GM12878 (cell line): ENCODE results near the gene GPR26. TPM values are rescaled to one million over a fixed set of nuclear protein-coding genes. Genes with fewer than 3 reads are reported as not detected.

Experiments
- ATAC-seq: fragments of 200-7000 bp; cut with Tn5 transposase; 3 replicates; pipeline ENCODE4 v1.9.1; 2020; ENCODE audit warnings: mild to moderate bottlenecking, moderate library complexity
- BruUV-seq: library from RNA; stranded (reverse); fragments of 400-500 nt; replicated peaks from 2 replicates; lab custom pipeline; 2021; lab: Mats Ljungman, UMichigan
- CTCF ChIA-PET: fragments of 300-600 bp; sonication (Branson Sonifier 250); formaldehyde crosslinking; extraction: SDS; loops from one replicate; lab custom pipeline; 2021; ENCODE audit warnings: inconsistent platforms; lab: Yijun Ruan, JAX
- POLR2A ChIA-PET: fragments of 350-600 bp; formaldehyde crosslinking; extraction: SDS; loops from one replicate; lab custom pipeline; 2021; ENCODE audit warnings: inconsistent platforms; lab: Charles Lee
- RAD21 ChIA-PET: fragments of 300-600 bp; sonication (Branson Sonifier 250); formaldehyde crosslinking; loops from one replicate; lab custom pipeline; 2023; ENCODE audit warnings: antibody characterized with exemption; ENCODE audit not compliant: unreplicated experiment; lab: Charles Lee
- SMC1A ChIA-PET: fragments of 300-600 bp; sonication (Branson Sonifier 250); formaldehyde crosslinking; loops from one replicate; lab custom pipeline; 2023; ENCODE audit not compliant: unreplicated experiment, uncharacterized antibody; lab: Charles Lee
- DNase-seq: peaks from one replicate; pipeline ENCODE4 v3.0.0-alpha.2; 2011; ENCODE audit warnings: low read depth, low spot score
- FAIRE-seq: peaks from 3 replicates; lab custom pipeline; 2011; peaks lifted over from hg19 to GRCh38; lab: Jason Lieb, UNC
- H2AFZ ChIP-seq: 2 replicates; pipeline ENCODE4 v1.6.0; 2011; ENCODE audit warnings: low read depth, low read length, control low read depth; ENCODE audit not compliant: control insufficient read depth
- H3K27ac ChIP-seq: 2 replicates; pipeline ENCODE4 v1.5.1; 2011; ENCODE audit warnings: control low read depth; ENCODE audit not compliant: control insufficient read depth, insufficient read depth
- H3K27me3 ChIP-seq, 2 experiments: replicated peaks in 1 of 2; 2 replicates each; pipeline versions ENCODE4 v1.6.0 to v1.6.1; 2011; ENCODE audit warnings: low read length in 1 of 2; ENCODE audit not compliant: control insufficient read depth in 2 of 2, insufficient read depth in 2 of 2
- H3K36me3 ChIP-seq, 2 experiments: 2 replicates each; pipeline ENCODE4 v1.5.1; 2011; ENCODE audit warnings: low read length in 1 of 2; ENCODE audit not compliant: control insufficient read depth in 2 of 2, insufficient read depth in 2 of 2
- H3K4me1 ChIP-seq: 2 replicates; pipeline ENCODE4 v1.6.1; 2011; ENCODE audit warnings: mild to moderate bottlenecking, low read length, moderate library complexity, mixed read lengths; ENCODE audit not compliant: control insufficient read depth, insufficient read depth
- H3K4me2 ChIP-seq: 2 replicates; pipeline ENCODE4 v1.6.0; 2011; ENCODE audit warnings: control low read depth; ENCODE audit not compliant: control insufficient read depth, insufficient read depth
- H3K4me3 ChIP-seq: fragments of 200-600 bp; sonication (generic); 2 replicates; pipeline ENCODE4 v1.5.1; 2016
- H3K79me2 ChIP-seq: 2 replicates; pipeline ENCODE4 v1.6.0; 2011; ENCODE audit warnings: low read length; ENCODE audit not compliant: control insufficient read depth, insufficient read depth
- H3K9ac ChIP-seq: 2 replicates; pipeline ENCODE4 v1.8.0; 2011; ENCODE audit warnings: low read length, control low read depth, mixed read lengths; ENCODE audit not compliant: control insufficient read depth, insufficient read depth
- H3K9me3 ChIP-seq: replicated peaks from 3 replicates; pipeline ENCODE4 v1.5.1; 2011; ENCODE audit warnings: mild to moderate bottlenecking, low read length; ENCODE audit not compliant: control insufficient read depth, insufficient read depth
- H4K20me1 ChIP-seq: 2 replicates; pipeline ENCODE4 v1.6.0; 2011; ENCODE audit not compliant: control insufficient read depth, insufficient read depth
- ATF7 ChIP-seq: fragments of 450-650 bp; IDR thresholded peaks from 2 replicates; pipeline ENCODE4 v1.6.1; 2016; ENCODE audit warnings: low read depth, mild to moderate bottlenecking
- BCL11A ChIP-seq: IDR thresholded peaks from 2 replicates; pipeline ENCODE4 v1.6.1; 2011; ENCODE audit warnings: low read depth, low read length
- CBFB ChIP-seq: IDR thresholded peaks from 2 replicates; pipeline ENCODE4 v1.6.1; 2016; ENCODE audit warnings: antibody characterized with exemption, low read depth
- CBX3 ChIP-seq: fragments of 200-600 bp; sonication (generic); IDR thresholded peaks from 2 replicates; pipeline ENCODE4 v1.6.1; 2016; ENCODE audit warnings: low read depth, borderline replicate concordance
- CBX5 ChIP-seq: sonication (generic); IDR thresholded peaks from 2 replicates; pipeline ENCODE4 v1.6.1; 2016; ENCODE audit warnings: low read depth, moderate library complexity, mild to moderate bottlenecking, inconsistent platforms
- CHD1 ChIP-seq: IDR thresholded peaks from 2 replicates; pipeline ENCODE4 v1.6.1; 2012; ENCODE audit warnings: low read depth, low read length, improper control_type of control experiment
- EZH2 ChIP-seq: IDR thresholded peaks from 2 replicates; pipeline ENCODE4 v1.6.1; 2012; ENCODE audit warnings: low read depth, mild to moderate bottlenecking, control low read depth, inconsistent platforms, low read length, borderline replicate concordance; ENCODE audit not compliant: control insufficient read depth
- JUND ChIP-seq: IDR thresholded peaks from 2 replicates; pipeline ENCODE4 v1.6.1; 2012; ENCODE audit warnings: low read depth, mild to moderate bottlenecking, low read length, improper control_type of control experiment, moderate library complexity
- TBL1XR1 ChIP-seq: IDR thresholded peaks from 2 replicates; pipeline ENCODE4 v1.6.1; 2012; ENCODE audit warnings: low read depth, low read length, improper control_type of control experiment
- ZNF217 ChIP-seq: fragments of 450-650 bp; IDR thresholded peaks from 2 replicates; pipeline ENCODE4 v1.6.1; 2017; ENCODE audit warnings: antibody characterized with exemption, mild to moderate bottlenecking
- WGBS: methylation state at CpG from one replicate; pipeline ENCODE4 v1.1.6; 2016; ENCODE audit warnings: low lambda C conversion rate; ENCODE audit not compliant: insufficient replicate concordance, insufficient coverage; ENCODE audit errors: missing lambda C conversion rate; 5-methylcytosine and 5-hydroxymethylcytosine counted together
- in situ Hi-C: fragments of 300-500 bp; cut with MboI; formaldehyde crosslinking; loops from 9 replicates; pipeline ENCODE4 v1.14.3; 2018; ENCODE audit warnings: mixed read lengths
- intact Hi-C: fragments of 100-400 bp; cut with micrococcal nuclease; formaldehyde crosslinking; loops from one replicate; pipeline ENCODE4 v1.14.2; 2022; ENCODE audit not compliant: unreplicated experiment
- polyA plus RNA-seq, 11 experiments: library from polyadenylated mRNA; depleted of rRNA in 4 of 11; unstranded in 6 of 11; stranded (reverse) in 5 of 11; fragments of >200 nt; fragmentation: Nextera tagmentation in 4 of 11; fragmentation: Illumina TruSeq in 1 of 11; extraction: Ambion mirVana in 4 of 11; extraction: Trizol in 1 of 11; gene quantifications; 1 replicate in 1 of 11; 2 replicates in 10 of 11; pipeline versions ENCODE4 v1.2.1 to v1.2.3, GENCODE V29; 2011 to 2016; ENCODE audit warnings: inconsistent platforms in 2 of 11, missing spikeins in 2 of 11, low read depth in 1 of 11
- total RNA-seq, 4 experiments: library from RNA; depleted of rRNA in 3 of 4; stranded (reverse); fragments of >200 nt in 3 of 4; fragmentation: Illumina TruSeq in 1 of 4; extraction: Trizol in 1 of 4; gene quantifications; 2 replicates each; pipeline versions ENCODE4 v1.2.1 to v1.2.3, GENCODE V29; 2013 to 2021
- TF ChIP-seq, protein P1 (sequence below): fragments of 450-650 bp; formaldehyde crosslinking; IDR thresholded peaks from 2 replicates; pipeline ENCODE4 v1.4.0; 2022; ENCODE audit warnings: mild to moderate bottlenecking, moderate library complexity
- TF ChIP-seq, protein P2 (sequence below): IDR thresholded peaks from 2 replicates; pipeline ENCODE4 v1.6.1; 2011; ENCODE audit warnings: mild to moderate bottlenecking, low read depth, low read length, moderate library complexity; ENCODE audit not compliant: insufficient replicate concordance

GPR26 gene
- total and polyA plus RNA-seq, 10 of the 15 experiments (the other 5 are each of a cell fraction or from before 2014, with no cell fraction given): 0.01 to 0.03 TPM; not detected in 8

GRCh38 chr10:123682477-123682876, 16.3 kb downstream of the GPR26 start:
- H4K20me1 ChIP-seq: no peaks in the 10 kb centered on the region
- WGBS: 73% methylated on average over 2 of the region's 2 CpGs
- DNase-seq: no peak
- no peaks in the 10 kb centered on the region for H3K36me3 ChIP-seq
- H3K79me2 ChIP-seq: no peaks in the 10 kb centered on the region
- no peak overlapping the region for H3K4me2 ChIP-seq
- no peaks in the 10 kb centered on the region for H3K9me3 ChIP-seq
- POLR2A ChIA-PET: no interaction called here
- peaks cover 2 to 6% of the 10 kb centered on the region in 2 experiments; a peak in 3 of 4 replicates for H3K27me3 ChIP-seq
- H3K4me3 ChIP-seq: no peak overlapping the region
- in situ Hi-C loops: no loop called here
- CTCF ChIA-PET: no interaction called here
- no peak for ATAC-seq
- SMC1A ChIA-PET: no interaction called here
- no peak overlapping the region for H3K27ac ChIP-seq
- no peak for FAIRE-seq
- no peak overlapping the region for H3K9ac ChIP-seq
- intact Hi-C loops: no loop called here
- RAD21 ChIA-PET: no interaction called here
- no TSS peak for BruUV-seq
- no peak overlapping the region for H2AFZ ChIP-seq
- TF ChIP-seq CHD1: no peak
- no peaks in the 10 kb centered on the region for H3K4me1 ChIP-seq

- BruUV-seq: no TSS peak
- H3K4me2 ChIP-seq: no peak overlapping the region
- RAD21 ChIA-PET: no interaction called here
- H3K79me2 ChIP-seq: no peaks in the 10 kb centered on the region
- no peak overlapping the region for H2AFZ ChIP-seq
- intact Hi-C loops: no loop called here
- SMC1A ChIA-PET: no interaction called here
- ATAC-seq (no peak), DNase-seq (no peak), FAIRE-seq (no peak)
- POLR2A ChIA-PET: no interaction called here
- in situ Hi-C loops: no loop called here
- no peaks in the 10 kb centered on the region for H3K9me3 ChIP-seq
- no peaks in the 10 kb centered on the region for H4K20me1 ChIP-seq
- 31% methylated on average over 3 of the region's 3 CpGs for WGBS
- H3K27me3 ChIP-seq: peaks cover 2 to 6% of the 10 kb centered on the region in 2 experiments; a peak in 3 of 4 replicates
- no peak overlapping the region for H3K27ac ChIP-seq
- no peak overlapping the region for H3K4me3 ChIP-seq
- CTCF ChIA-PET: no interaction called here
- no peak overlapping the region for H3K9ac ChIP-seq
- H3K36me3 ChIP-seq: no peaks in the 10 kb centered on the region
- H3K4me1 ChIP-seq: no peaks in the 10 kb centered on the region
- TF ChIP-seq ATF7: no peak
- TF ChIP-seq JUND: no peak
- TF ChIP-seq CBX3: no peak
- no peak for TF ChIP-seq EZH2
- no peak for TF ChIP-seq ZNF217
- TF ChIP-seq, protein P1, sequence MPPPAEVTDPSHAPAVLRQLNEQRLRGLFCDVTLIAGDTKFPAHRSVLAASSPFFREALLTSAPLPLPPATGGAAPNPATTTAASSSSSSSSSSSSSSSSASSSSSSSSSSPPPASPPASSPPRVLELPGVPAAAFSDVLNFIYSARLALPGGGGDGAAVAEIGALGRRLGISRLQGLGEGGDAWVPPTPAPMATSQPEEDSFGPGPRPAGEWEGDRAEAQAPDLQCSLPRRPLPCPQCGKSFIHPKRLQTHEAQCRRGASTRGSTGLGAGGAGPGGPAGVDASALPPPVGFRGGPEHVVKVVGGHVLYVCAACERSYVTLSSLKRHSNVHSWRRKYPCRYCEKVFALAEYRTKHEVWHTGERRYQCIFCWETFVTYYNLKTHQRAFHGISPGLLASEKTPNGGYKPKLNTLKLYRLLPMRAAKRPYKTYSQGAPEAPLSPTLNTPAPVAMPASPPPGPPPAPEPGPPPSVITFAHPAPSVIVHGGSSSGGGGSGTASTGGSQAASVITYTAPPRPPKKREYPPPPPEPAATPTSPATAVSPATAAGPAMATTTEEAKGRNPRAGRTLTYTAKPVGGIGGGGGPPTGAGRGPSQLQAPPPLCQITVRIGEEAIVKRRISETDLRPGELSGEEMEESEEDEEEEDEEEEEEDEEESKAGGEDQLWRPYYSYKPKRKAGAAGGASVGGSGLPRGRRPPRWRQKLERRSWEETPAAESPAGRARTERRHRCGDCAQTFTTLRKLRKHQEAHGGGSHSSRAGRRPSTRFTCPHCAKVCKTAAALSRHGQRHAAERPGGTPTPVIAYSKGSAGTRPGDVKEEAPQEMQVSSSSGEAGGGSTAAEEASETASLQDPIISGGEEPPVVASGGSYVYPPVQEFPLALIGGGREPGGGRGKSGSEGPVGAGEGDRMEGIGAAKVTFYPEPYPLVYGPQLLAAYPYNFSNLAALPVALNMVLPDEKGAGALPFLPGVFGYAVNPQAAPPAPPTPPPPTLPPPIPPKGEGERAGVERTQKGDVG: no peak
- no peak for TF ChIP-seq CBX5
- TF ChIP-seq, protein P2, sequence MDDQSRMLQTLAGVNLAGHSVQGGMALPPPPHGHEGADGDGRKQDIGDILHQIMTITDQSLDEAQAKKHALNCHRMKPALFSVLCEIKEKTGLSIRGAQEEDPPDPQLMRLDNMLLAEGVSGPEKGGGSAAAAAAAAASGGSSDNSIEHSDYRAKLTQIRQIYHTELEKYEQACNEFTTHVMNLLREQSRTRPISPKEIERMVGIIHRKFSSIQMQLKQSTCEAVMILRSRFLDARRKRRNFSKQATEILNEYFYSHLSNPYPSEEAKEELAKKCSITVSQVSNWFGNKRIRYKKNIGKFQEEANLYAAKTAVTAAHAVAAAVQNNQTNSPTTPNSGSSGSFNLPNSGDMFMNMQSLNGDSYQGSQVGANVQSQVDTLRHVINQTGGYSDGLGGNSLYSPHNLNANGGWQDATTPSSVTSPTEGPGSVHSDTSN: no peak
- TF ChIP-seq BCL11A: no peak
- no peak for TF ChIP-seq TBL1XR1
- no peak for TF ChIP-seq CBFB
Observed at GRCh38 chr10:123683459-123683858, 17.3 kb downstream of the GPR26 start.
